ENCODE data around the gene USP34. TPM values are rescaled to one million over a fixed set of nuclear protein-coding genes. Genes with fewer than 3 reads are reported as not detected.
"Not testable (repeated sequence)": the region's sequence is repeated elsewhere in the genome, so short reads cannot be mapped to it uniquely, and the experiment has no call there.

The USP34 gene
- total and polyA plus RNA-seq, 3 donors from 2014 or later: 92.3 to 235 (median 230) TPM

DNA sequence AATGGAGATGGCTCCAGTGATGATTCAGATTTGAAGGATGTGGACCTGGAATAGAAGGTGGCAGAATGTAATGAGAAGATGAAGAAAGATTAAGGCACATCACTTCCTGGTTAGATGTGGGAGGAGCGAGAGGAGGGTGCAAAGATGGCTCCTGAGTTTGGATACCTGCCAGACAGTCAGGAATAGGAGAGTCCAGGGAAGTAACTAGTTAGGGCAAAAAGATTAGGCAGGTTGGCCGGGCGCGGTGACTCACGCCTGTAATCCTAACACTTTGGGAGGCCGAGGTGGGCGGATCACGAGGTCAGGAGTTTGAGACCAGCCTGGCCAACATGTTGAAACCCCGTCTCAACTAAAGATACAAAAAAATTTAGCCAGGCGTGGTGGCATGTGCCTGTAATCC lies 303.3 kb downstream of the USP34 start:
- H3K4me3 ChIP-seq: no peak overlapping the region
- 95 to 97% methylated on average over 10 of the region's 10 CpGs for WGBS, 2 donors

DNA sequence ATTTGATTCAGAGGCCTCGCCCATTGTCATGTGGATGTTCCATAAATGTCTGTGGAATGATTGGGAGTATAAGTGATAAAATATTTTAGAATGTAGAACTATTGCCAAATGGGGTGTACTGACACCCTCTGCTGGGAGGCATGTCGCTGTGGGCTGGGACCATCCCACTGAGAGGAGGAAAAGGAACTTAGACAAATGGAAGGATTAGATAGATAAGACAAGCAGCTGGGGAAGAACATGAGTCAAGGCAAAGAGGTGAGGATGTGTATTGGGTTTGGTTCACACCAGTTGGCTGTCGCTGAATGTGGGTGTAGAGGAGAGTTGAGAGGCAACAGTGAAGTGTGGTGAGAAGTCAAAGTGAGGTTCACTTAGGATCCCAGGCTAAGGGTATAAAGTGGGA lies 304.9 kb downstream of the USP34 start:
- WGBS, 2 donors: 71 to 87% methylated on average over 3 of the region's 3 CpGs
- DNase-seq: no peak
- intact Hi-C loops (cut with DNase I; ENCODE audit: low total_unique reads): no loop called here
- H3K4me1 ChIP-seq: no peaks in the 10 kb centered on the region
- no peaks in the 10 kb centered on the region for H3K27me3 ChIP-seq
- H3K36me3 ChIP-seq (ENCODE audit: low read depth, missing control alignments): no peaks in the 10 kb centered on the region
- no peaks in the 10 kb centered on the region for H3K9me3 ChIP-seq
- no peak overlapping the region for H3K4me3 ChIP-seq
- TF ChIP-seq POLR2A (IDR thresholded peaks at IDR 0.05): no peak
- TF ChIP-seq, protein P1, sequence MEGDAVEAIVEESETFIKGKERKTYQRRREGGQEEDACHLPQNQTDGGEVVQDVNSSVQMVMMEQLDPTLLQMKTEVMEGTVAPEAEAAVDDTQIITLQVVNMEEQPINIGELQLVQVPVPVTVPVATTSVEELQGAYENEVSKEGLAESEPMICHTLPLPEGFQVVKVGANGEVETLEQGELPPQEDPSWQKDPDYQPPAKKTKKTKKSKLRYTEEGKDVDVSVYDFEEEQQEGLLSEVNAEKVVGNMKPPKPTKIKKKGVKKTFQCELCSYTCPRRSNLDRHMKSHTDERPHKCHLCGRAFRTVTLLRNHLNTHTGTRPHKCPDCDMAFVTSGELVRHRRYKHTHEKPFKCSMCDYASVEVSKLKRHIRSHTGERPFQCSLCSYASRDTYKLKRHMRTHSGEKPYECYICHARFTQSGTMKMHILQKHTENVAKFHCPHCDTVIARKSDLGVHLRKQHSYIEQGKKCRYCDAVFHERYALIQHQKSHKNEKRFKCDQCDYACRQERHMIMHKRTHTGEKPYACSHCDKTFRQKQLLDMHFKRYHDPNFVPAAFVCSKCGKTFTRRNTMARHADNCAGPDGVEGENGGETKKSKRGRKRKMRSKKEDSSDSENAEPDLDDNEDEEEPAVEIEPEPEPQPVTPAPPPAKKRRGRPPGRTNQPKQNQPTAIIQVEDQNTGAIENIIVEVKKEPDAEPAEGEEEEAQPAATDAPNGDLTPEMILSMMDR (IDR thresholded peaks at IDR 0.05): no peak
- H3K27ac ChIP-seq: no peak overlapping the region

More for the DNA sequence above, 303.3 kb downstream of the USP34 start:
- Histone ChIP-seq H3K4me1 (peaks cover 4% of the 10 kb centered on the region), H3K9me3 (no peaks in the 10 kb centered on the region), H3K27me3 (no peaks in the 10 kb centered on the region), H3K36me3 (ENCODE audit: low read depth, missing control alignments) (no peaks in the 10 kb centered on the region), H3K27ac (no peak overlapping the region)
- intact Hi-C loops (cut with DNase I; ENCODE audit: low total_unique reads): no loop called here
- no peak for DNase-seq
- no peak for TF ChIP-seq POLR2A (IDR thresholded peaks at IDR 0.05)
- TF ChIP-seq, protein P1 (IDR thresholded peaks at IDR 0.05): no peak

DNA sequence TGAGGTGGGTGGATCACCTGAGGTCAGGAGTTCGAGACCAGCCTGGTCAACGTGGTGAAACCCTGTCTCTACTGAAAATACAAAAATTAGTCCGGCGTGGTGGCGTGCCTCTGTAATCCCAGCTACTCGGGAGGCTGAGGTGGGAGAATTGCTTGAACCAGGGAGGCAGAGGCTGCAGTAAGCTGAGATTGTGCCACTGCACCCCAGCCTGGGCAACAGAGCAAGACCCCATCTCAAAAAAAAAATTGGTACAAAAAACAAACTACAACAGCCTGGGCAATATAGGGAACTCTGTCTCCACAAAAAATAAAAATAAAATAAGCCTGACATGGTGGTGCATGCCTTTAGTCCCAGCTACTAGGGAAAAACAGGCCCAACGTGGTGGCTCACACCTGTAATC lies 305.8 kb downstream of the USP34 start:
- H3K27me3 ChIP-seq; H3K9me3 ChIP-seq; H3K27ac ChIP-seq; H3K4me1 ChIP-seq; H3K4me3 ChIP-seq; intact Hi-C loops (cut with DNase I; ENCODE audit: low total_unique reads); H3K36me3 ChIP-seq (ENCODE audit: low read depth, missing control alignments); DNase-seq: not testable (repeated sequence)
- WGBS, 2 donors: 86 to 95% methylated on average over 7 of the region's 7 CpGs

DNA sequence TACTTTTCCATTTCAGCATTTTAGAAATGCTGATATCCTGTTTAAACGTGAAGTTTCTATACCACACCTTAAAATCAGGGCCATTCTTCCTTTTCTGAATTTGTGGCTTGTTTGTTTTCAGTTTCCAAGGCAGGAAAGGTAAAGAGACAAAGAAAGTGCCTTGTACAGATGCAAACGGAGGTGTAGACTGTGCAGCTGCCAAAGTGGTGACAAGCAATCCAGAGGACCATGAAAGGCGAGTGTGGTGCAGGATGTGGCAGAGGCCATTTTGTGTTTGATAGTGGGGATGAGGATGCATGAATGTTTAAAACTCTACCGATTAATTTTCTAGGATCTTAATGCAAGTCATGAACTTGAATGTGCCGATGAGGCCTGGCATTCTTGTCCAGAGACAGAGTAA lies 308.2 kb downstream of the USP34 start:
- Histone ChIP-seq H3K36me3 (ENCODE audit: low read depth, missing control alignments) (no peaks in the 10 kb centered on the region), H3K4me1 (no peaks in the 10 kb centered on the region), H3K27ac (no peak overlapping the region), H3K9me3 (no peaks in the 10 kb centered on the region), H3K4me3 (no peak overlapping the region), H3K27me3 (no peaks in the 10 kb centered on the region)
- no peak for DNase-seq
- 82 to 89% methylated on average over 5 of the region's 5 CpGs for WGBS, 2 donors
- intact Hi-C loops (cut with DNase I; ENCODE audit: low total_unique reads): no loop called here
- no peak for TF ChIP-seq POLR2A (IDR thresholded peaks at IDR 0.05)
- TF ChIP-seq, protein P1 (IDR thresholded peaks at IDR 0.05): no peak

DNA sequence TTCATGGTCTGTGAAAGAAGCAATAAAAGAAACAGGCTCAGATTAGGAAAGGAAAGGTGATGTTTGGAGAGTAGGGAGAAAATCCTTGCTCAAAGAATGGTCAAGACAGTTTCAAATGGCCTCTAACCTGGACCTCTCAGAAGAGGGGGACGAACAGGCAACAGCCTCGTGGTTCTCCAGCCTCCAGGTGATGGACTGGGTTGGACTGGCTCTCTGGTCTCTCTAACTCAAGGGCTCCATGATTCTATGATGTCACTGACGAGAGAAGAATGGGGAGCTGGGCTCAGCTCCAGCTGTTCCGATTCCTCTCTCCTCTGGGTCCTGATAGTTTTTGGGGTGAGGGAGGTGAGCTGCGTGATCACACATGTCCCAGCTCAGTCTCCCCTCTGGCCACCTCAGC lies 309.0 kb downstream of the USP34 start, which contains the start of gene C2orf74:
Gene C2orf74, plus strand, starts transcription at position 301 of the 400 bp plus-strand sequence. CDS start 327 bp downstream, outside the sequence.
- Histone ChIP-seq H3K36me3 (ENCODE audit: low read depth, missing control alignments) (no peaks in the 10 kb centered on the region), H3K9me3 (no peaks in the 10 kb centered on the region), H3K27me3 (no peaks in the 10 kb centered on the region), H3K4me3 (no peak within 1 kb of the TSS), H3K4me1 (no peaks in the 10 kb centered on the region), H3K27ac (no peak within 1 kb of the TSS)
- no peak for DNase-seq
- TF ChIP-seq, protein P1 (IDR thresholded peaks at IDR 0.05): no peak
- no peak for TF ChIP-seq POLR2A (IDR thresholded peaks at IDR 0.05)
- WGBS, 2 donors: 88 to 92% methylated on average over 5 of the region's 5 CpGs
- intact Hi-C loops (cut with DNase I; ENCODE audit: low total_unique reads): no loop called here
